Head of caudate nucleus (tissue), 42 donors: ENCODE data around the gene GORASP1.

ENCODE experiments used
- DNase-seq, 42 donors: peaks; one replicate each; pipeline versions ENCODE4 v3.0.0 to v3.0.0-alpha.2; 2020 to 2021; ENCODE audit warnings: mixed read lengths in 7 of 42
- intact Hi-C: fragments of 100-400 bp; cut with DNase I; formaldehyde crosslinking; loops from one replicate; pipeline ENCODE4 v1.15.0; 2022

GORASP1 gene

DNA sequence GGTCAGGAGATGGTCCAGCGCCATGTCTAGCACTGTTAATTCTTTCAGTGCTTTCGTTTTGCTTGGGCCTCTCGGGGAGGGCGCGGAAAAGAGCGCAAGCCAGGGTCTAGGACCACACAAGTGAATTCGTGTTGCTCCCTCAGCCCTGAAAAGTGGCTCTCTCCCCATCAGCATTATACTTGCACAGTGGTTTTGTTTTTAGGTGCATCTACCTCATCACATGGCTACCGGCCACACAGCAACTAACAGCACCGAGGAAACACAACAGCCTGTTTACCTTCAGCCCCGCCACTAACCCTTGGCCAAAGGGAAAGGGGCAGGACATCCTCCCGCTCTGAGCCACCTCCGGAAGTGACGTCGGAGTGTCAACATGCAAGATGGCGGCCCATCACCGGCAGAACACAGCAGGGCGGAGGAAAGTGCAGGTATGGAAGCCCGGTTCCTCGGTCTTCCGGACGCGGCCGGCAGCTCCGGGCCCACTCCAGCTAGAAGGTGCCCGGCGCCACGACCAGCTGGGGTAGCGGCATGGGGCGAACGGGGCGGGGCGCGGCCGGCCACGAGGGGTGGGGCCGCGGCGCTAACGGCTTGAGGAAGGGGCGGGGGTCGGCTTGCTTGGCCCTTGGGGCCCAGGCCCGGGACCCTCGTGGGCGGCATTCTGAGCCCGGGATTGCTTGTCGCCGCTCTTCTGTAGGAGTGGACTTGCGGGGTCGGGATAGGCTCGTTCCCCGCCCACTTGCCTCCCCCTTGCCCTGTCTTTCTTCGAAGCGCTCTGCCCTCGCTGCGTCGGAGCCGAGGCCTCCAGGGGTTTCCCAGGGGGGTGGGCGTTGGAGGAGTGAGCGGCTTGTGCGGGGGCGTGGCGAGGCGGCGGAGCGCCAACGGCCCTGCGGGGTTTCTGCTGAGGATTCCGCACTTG is 55.5 kb downstream of the GORASP1 start, which contains the start of the genes SCN11A and WDR48:
Gene SCN11A, minus strand, starts transcription at position 296 of the 913 bp plus-strand sequence. CDS start 101,582 bp downstream, outside the sequence.
Gene WDR48, plus strand, starts transcription at position 368 of the 913 bp plus-strand sequence. Its CDS starts 10 bp downstream, at position 378.
- intact Hi-C loops, result loop anchor here (10.0 kb wide), 1 partner anchor 53 kb away; the partner anchor contains the start of genes GORASP1 and TTC21A
- peak; percentile 91 to 98 (median 96) for DNase-seq

DNA sequence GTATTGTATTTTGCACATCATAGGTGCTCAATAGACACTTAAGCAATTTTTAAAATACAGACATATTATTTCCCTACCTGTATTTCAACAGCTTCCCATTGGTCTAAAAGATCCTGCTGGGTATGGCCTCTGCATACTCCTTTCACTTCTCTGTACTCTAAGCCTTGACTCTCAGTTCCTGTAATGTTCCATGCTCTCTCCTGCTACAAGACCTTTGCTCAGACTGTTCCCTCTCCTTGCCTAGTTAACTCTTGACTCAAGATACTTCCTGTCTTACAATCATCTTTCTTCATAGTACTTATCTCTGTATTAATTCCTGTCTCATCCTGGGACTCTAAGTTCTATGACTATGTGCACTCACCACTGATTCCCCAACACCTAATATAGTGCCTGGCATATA is 57.4 kb downstream of the GORASP1 start:
- intact Hi-C loops, result loop anchor here (10.0 kb wide), 1 partner anchor 55 kb away; the partner anchor contains the start of genes GORASP1 and TTC21A
- DNase-seq, result no peak
